Osteocyte (in vitro differentiated cells): Measurements from ENCODE around the gene DLG2. TPM values are rescaled to one million over a fixed set of nuclear protein-coding genes. Genes with fewer than 3 reads are reported as not detected.

ENCODE experiments used
- DNase-seq: peaks from one replicate; pipeline ENCODE4 v3.0.0; 2021; ENCODE audit warnings: mixed read lengths; ENCODE audit not compliant: unreplicated experiment; ENCODE audit errors: extremely low spot score
- H3K27ac Mint-ChIP-seq: one replicate; pipeline ENCODE4 v1.8.0; 2021; ENCODE audit warnings: mild to moderate bottlenecking, mixed read lengths; ENCODE audit not compliant: unreplicated experiment
- H3K27me3 Mint-ChIP-seq: one replicate; pipeline ENCODE4 v1.8.0; 2021; ENCODE audit warnings: mixed read lengths; ENCODE audit not compliant: unreplicated experiment
- H3K36me3 Mint-ChIP-seq: one replicate; pipeline ENCODE4 v1.8.0; 2021; ENCODE audit warnings: mixed read lengths; ENCODE audit not compliant: unreplicated experiment
- H3K4me1 Mint-ChIP-seq: one replicate; pipeline ENCODE4 v1.8.0; 2021; ENCODE audit warnings: mixed read lengths; ENCODE audit not compliant: unreplicated experiment
- H3K4me3 Mint-ChIP-seq: one replicate; pipeline ENCODE4 v1.8.0; 2021; ENCODE audit warnings: mild to moderate bottlenecking, moderate library complexity, mixed read lengths; ENCODE audit not compliant: unreplicated experiment
- H3K9me3 Mint-ChIP-seq: one replicate; pipeline ENCODE4 v1.8.0; 2021; ENCODE audit warnings: mixed read lengths; ENCODE audit not compliant: unreplicated experiment
- CTCF ChIP-seq: fragments of 200-600 bp; sonication (generic); IDR thresholded peaks from 2 replicates; pipeline ENCODE4 v1.5.0; 2021; ENCODE audit warnings: antibody characterized with exemption, mild to moderate bottlenecking, moderate library complexity
- total RNA-seq: library from RNA; stranded (reverse); gene quantifications from 2 replicates; pipeline ENCODE4 v1.2.1, GENCODE V29; 2021

DLG2 gene
- total RNA-seq, 1 donor from 2014 or later = 2.1 TPM

DNA sequence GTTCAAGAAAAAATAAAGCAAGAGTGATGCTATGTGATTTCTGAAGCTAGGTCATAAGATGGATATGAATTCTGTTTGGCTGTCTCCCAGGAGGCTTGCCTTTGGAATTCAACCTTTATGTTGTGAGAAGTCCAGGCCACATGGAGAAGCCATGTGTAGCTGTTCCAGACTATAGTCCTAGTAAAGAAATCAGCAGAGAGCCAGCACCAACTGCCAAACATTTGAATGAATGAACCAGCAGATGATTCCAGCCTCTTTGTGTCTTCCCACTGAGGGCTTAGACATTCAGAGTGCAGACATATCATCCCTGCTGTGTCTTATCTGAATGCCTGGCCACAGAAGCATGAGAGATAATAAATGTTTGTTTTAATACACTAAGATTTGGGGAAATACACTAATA, 1150.6 kb downstream of the DLG2 start:
- H3K9me3 Mint-ChIP-seq = no peaks in the 10 kb centered on the region
- H3K36me3 Mint-ChIP-seq = no peaks in the 10 kb centered on the region
- H3K27me3 Mint-ChIP-seq = peaks cover 2% of the 10 kb centered on the region
- TF ChIP-seq CTCF = no peak
- no peak for DNase-seq
- no peak overlapping the region for H3K27ac Mint-ChIP-seq
- H3K4me1 Mint-ChIP-seq = no peaks in the 10 kb centered on the region
- no peak overlapping the region for H3K4me3 Mint-ChIP-seq

GRCh38 chr11:84471501-84471900, 1155.6 kb downstream of the DLG2 start:
- Mint-ChIP-seq H3K27ac (no peak overlapping the region), H3K9me3 (no peaks in the 10 kb centered on the region), H3K4me3 (no peak overlapping the region), H3K27me3 (no peaks in the 10 kb centered on the region), H3K36me3 (no peaks in the 10 kb centered on the region), H3K4me1 (no peaks in the 10 kb centered on the region)
- TF ChIP-seq CTCF = no peak
- DNase-seq = no peak

DNA sequence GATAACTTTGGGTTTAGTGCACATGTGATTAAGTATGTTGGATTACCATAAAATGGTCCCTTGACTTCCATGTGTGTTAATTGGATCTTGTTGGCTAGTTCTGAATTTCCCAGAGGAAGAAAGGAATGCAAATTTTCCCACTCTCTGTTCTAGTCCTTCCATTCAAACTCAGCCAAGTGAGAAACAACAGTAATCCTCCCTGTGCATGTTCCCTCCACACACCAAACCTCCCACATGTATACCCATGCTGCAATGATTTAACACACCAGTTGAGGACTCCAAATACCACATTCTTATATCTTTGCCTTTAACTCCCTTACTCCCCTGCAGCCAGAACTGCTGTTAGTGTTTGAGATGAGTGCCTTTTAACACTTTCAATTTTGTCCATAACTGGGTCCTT, 1158.9 kb downstream of the DLG2 start:
- TF ChIP-seq CTCF = no peak
- H3K27ac Mint-ChIP-seq = no peak overlapping the region

DNA sequence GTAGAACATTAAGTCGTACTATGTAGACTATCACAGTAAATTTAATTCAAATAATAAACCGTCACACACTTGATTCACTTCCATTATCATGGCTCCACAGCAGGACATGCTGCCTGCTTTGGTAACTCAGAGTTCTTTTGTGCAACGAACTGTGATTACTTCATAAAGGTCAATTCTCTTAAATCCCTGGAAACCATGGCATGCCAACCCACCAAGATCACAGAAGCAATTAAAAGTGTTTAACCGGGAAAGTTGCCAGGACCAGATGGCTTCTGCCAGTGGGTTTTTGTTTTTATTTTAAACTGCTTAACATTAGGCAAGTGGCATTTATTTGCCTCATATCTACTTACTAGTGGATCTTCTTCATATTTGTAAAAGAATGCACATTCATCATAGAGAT, 1162.1 kb downstream of the DLG2 start:
- Mint-ChIP-seq H3K4me3 (no peak overlapping the region), H3K36me3 (no peaks in the 10 kb centered on the region), H3K27me3 (no peaks in the 10 kb centered on the region), H3K9me3 (no peaks in the 10 kb centered on the region), H3K27ac (no peak overlapping the region), H3K4me1 (no peaks in the 10 kb centered on the region)
- no peak for TF ChIP-seq CTCF
- no peak for DNase-seq

More for the DNA sequence above, 1158.9 kb downstream of the DLG2 start:
- no peaks in the 10 kb centered on the region for H3K27me3 Mint-ChIP-seq
- H3K4me3 Mint-ChIP-seq = no peak overlapping the region
- no peaks in the 10 kb centered on the region for H3K36me3 Mint-ChIP-seq
- no peaks in the 10 kb centered on the region for H3K4me1 Mint-ChIP-seq
- no peaks in the 10 kb centered on the region for H3K9me3 Mint-ChIP-seq
- DNase-seq = no peak

DNA sequence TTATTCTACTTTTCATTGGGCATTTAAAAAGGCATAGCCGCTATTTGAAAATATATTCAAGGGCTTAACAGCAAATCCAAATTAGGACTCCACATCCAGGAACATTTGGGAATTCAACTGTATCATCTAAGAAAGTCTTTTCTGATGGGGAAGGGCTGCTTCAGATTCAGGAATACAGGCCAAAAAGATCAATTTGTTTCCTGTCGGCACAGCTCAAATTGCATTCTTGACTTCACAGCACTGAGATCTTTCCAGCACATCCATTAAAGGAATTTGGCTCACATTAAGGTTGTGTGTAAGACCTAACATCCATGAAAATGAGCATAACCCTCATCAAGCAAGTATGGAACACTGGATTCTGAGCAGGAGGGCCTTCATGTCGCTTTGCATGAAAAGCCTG, 1171.5 kb downstream of the DLG2 start:
- Mint-ChIP-seq H3K4me3 (no peak overlapping the region), H3K4me1 (no peaks in the 10 kb centered on the region), H3K27ac (no peak overlapping the region), H3K27me3 (no peaks in the 10 kb centered on the region), H3K36me3 (no peaks in the 10 kb centered on the region), H3K9me3 (no peaks in the 10 kb centered on the region)
- DNase-seq = no peak
- no peak for TF ChIP-seq CTCF
